Nephron (organoid): ENCODE measurements around the gene CTXND1.

Source experiments
- H3K27ac Mint-ChIP-seq, 3 experiments: 2 replicates each; pipeline ENCODE4 v1.8.0; 2020; ENCODE audit warnings: mixed read lengths in 3 of 3, mild to moderate bottlenecking in 2 of 3, moderate library complexity in 1 of 3
- H3K27me3 Mint-ChIP-seq: 2 replicates; pipeline ENCODE4 v1.8.0; 2021; ENCODE audit warnings: low read depth, mild to moderate bottlenecking, moderate library complexity, mixed read lengths
- H3K36me3 Mint-ChIP-seq: 2 replicates; pipeline ENCODE4 v1.8.0; 2020; ENCODE audit warnings: low read depth, mixed read lengths
- H3K4me1 Mint-ChIP-seq: 2 replicates; pipeline ENCODE4 v1.8.0; 2020; ENCODE audit warnings: mixed read lengths
- H3K4me3 Mint-ChIP-seq, 3 experiments: 2 replicates each; pipeline ENCODE4 v1.8.0; 2020; ENCODE audit warnings: mild to moderate bottlenecking in 3 of 3, mixed read lengths in 3 of 3, moderate library complexity in 2 of 3
- H3K9me3 Mint-ChIP-seq: 2 replicates; pipeline ENCODE4 v1.8.0; 2020; ENCODE audit warnings: mixed read lengths
- TF ChIP-seq, protein P1 (sequence below), 3 experiments: fragments of 200-600 bp; sonication (generic); IDR thresholded peaks; one replicate each; pipeline ENCODE4 v1.5.0; 2021; ENCODE audit warnings: antibody characterized with exemption in 3 of 3; ENCODE audit not compliant: unreplicated experiment in 3 of 3

The CTXND1 gene

DNA sequence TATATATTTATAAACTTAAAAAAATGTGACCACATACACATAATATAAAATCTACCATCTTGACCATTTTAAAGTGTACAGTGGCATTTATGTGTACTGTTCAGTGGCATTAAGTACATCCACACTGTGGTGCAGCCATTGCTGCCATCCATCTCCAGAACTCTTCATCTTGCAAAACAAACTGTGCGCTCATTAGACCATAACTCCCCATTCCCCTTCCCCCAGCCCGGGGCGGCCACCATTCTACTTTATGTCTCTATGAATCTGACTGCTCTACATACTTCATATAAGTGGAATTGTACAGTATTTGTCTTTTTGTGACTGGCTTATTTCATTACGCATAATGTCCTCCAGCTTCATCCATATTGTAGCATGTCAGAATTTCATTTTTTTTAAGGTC is 47.8 kb downstream of the CTXND1 start:
- Mint-ChIP-seq H3K27ac (no peak overlapping the region), H3K4me3 (no peak overlapping the region), H3K4me1 (peaks cover 4% of the 10 kb centered on the region), H3K9me3 (no peaks in the 10 kb centered on the region), H3K27me3 (peaks cover 16% of the 10 kb centered on the region), H3K36me3 (no peaks in the 10 kb centered on the region)
- TF ChIP-seq, protein P1, sequence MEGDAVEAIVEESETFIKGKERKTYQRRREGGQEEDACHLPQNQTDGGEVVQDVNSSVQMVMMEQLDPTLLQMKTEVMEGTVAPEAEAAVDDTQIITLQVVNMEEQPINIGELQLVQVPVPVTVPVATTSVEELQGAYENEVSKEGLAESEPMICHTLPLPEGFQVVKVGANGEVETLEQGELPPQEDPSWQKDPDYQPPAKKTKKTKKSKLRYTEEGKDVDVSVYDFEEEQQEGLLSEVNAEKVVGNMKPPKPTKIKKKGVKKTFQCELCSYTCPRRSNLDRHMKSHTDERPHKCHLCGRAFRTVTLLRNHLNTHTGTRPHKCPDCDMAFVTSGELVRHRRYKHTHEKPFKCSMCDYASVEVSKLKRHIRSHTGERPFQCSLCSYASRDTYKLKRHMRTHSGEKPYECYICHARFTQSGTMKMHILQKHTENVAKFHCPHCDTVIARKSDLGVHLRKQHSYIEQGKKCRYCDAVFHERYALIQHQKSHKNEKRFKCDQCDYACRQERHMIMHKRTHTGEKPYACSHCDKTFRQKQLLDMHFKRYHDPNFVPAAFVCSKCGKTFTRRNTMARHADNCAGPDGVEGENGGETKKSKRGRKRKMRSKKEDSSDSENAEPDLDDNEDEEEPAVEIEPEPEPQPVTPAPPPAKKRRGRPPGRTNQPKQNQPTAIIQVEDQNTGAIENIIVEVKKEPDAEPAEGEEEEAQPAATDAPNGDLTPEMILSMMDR (IDR thresholded peaks at IDR 0.05; ENCODE audit: unreplicated experiment in 3 of 3) = no peak

- H3K4me3 Mint-ChIP-seq = no peak overlapping the region
- peaks cover 11% of the 10 kb centered on the region for H3K4me1 Mint-ChIP-seq
- TF ChIP-seq, protein P1 (IDR thresholded peaks at IDR 0.05; ENCODE audit: unreplicated experiment in 3 of 3) = no peak
- peaks cover 16% of the 10 kb centered on the region for H3K27me3 Mint-ChIP-seq
- H3K9me3 Mint-ChIP-seq = no peaks in the 10 kb centered on the region
- H3K27ac Mint-ChIP-seq = no peak overlapping the region
- no peaks in the 10 kb centered on the region for H3K36me3 Mint-ChIP-seq
Observed at GRCh38 chr15:80203361-80203885, 48.6 kb downstream of the CTXND1 start.

DNA sequence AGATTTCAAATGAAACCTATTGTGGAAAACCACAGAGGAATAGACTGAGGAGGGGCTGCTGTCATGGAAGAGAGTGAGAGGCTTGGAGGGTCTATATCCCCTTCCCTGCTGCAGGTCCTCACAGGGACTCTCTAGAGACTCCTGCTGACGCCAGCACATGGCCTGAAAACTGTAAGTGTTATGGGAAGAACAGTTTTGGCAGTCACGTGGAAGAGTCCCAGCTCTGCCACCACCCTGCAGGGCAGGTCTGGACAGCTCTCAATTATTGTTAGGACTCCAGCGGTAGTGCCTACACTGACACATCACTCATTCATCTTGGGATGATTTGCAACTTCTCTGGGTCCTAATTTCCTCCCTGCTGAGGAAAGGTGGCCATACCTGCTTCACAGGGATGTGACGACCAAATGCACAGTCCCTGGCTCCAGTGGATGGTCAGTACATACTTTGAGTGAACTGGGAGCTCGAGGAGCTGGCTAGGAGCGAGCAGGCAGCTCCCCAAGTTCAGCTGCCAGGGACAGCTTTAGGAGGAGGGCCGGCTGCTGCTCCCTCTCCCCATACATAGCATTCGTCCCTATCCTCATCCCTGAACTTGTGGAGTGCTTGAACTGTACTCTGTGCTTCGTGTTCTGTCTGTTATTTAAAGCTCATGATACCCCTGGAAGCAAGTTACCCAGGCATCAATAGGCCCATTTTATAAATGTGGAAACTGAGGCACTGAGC is 49.2 kb downstream of the CTXND1 start:
- no peaks in the 10 kb centered on the region for H3K36me3 Mint-ChIP-seq
- no peak overlapping the region for H3K4me3 Mint-ChIP-seq
- H3K27ac Mint-ChIP-seq = no peak overlapping the region
- H3K27me3 Mint-ChIP-seq = peaks cover 16% of the 10 kb centered on the region
- H3K9me3 Mint-ChIP-seq = no peaks in the 10 kb centered on the region
- H3K4me1 Mint-ChIP-seq = peaks cover 12% of the 10 kb centered on the region
- TF ChIP-seq, protein P1 (IDR thresholded peaks at IDR 0.05; ENCODE audit: unreplicated experiment in 3 of 3) = no peak

GRCh38 chr15:80202016-80202315 is 50.0 kb downstream of the CTXND1 start:
- H3K27me3 Mint-ChIP-seq = peaks cover 12% of the 10 kb centered on the region
- H3K36me3 Mint-ChIP-seq = no peaks in the 10 kb centered on the region
- no peak overlapping the region for H3K4me3 Mint-ChIP-seq
- TF ChIP-seq, protein P1 (IDR thresholded peaks at IDR 0.05; ENCODE audit: unreplicated experiment in 3 of 3) = no peak
- peaks cover 11% of the 10 kb centered on the region for H3K4me1 Mint-ChIP-seq
- H3K9me3 Mint-ChIP-seq = no peaks in the 10 kb centered on the region
- no peak overlapping the region for H3K27ac Mint-ChIP-seq

DNA sequence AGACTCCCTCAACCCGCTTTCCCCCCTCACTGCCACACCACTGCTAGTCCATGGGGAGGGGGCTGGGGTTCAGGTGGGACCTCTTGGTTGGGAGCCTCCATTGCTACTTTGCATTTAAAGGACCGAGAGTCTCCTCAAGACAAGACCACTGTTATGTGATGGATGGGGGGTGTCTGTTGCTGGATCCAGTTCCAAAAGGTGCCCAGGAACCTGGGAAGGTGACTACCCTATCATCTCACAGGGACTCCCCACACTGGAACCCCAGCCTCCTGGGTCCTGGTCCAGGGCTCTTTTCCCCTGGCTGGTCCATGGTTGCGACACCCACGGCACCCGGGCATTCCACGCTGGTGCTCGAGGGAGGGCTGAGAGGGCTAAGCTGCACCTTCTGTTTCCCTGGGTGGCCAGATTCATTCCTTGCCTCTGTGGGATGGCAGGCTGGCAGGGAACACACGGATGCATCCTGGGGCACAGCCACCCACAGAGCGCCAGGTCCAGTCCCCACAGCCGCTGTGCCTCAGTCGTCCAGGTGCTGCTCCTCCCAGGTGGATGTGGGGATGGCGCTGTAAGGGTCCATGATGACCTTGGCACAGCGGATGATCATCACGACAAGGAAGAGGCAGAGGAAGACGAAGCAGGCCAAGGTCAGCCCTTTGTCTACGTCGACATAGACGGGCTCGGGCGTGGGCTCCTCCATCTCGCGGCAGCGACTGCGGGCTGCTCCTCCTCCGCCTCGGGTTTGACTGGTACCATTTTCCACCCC is 50.6 kb downstream of the CTXND1 start:
- Mint-ChIP-seq H3K9me3 (no peaks in the 10 kb centered on the region), H3K27ac (no peak overlapping the region), H3K36me3 (no peaks in the 10 kb centered on the region), H3K4me3 (no peak overlapping the region), H3K4me1 (peaks cover 11% of the 10 kb centered on the region), H3K27me3 (peaks cover 8% of the 10 kb centered on the region)
- TF ChIP-seq, protein P1 (IDR thresholded peaks at IDR 0.05; ENCODE audit: unreplicated experiment in 3 of 3) = no peak
